ENCODE measurements around the gene SYT12.

- TF ChIP-seq ZNF184 (tag by site-specific recombination; IDR thresholded peaks at IDR 0.05) = no peak
- no peak for TF ChIP-seq ZSCAN16 (tag by site-specific recombination; IDR thresholded peaks at IDR 0.05)
- no peak for TF ChIP-seq BCL11A (tag by site-specific recombination; IDR thresholded peaks at IDR 0.05; ENCODE audit: low read depth)
- no peak for TF ChIP-seq CTCF (tag by site-specific recombination; IDR thresholded peaks at IDR 0.05)
- no peak for TF ChIP-seq KLF16 (tag by site-specific recombination; IDR thresholded peaks at IDR 0.05)
- no peak for TF ChIP-seq SETDB1 (IDR thresholded peaks at IDR 0.05; ENCODE audit: insufficient read length, low read length)
- TF ChIP-seq YY1 (tag by site-specific recombination; IDR thresholded peaks at IDR 0.05) = no peak
- TF ChIP-seq KLF9 (tag by site-specific recombination; IDR thresholded peaks at IDR 0.05; ENCODE audit: low read depth) = no peak
- no peak for TF ChIP-seq ZNF654 (tag by site-specific recombination; IDR thresholded peaks at IDR 0.05; ENCODE audit: low read depth)
- TF ChIP-seq ZNF121 (tag by site-specific recombination; IDR thresholded peaks at IDR 0.05) = no peak
Observed at GRCh38 chr11:67032830-67033551, 10.1 kb downstream of the SYT12 start.
